Measurements from ENCODE around the gene EIF3L. TPM values are rescaled to one million over a fixed set of nuclear protein-coding genes. Genes with fewer than 3 reads are reported as not detected.

The EIF3L gene
- total RNA-seq, 1 experiment from 2014 or later = 505 TPM

- ChIA-PET CTCF (interaction anchor here (0.6 to 1.3 kb wide), 3 partner anchors 14 to 184 kb away, joined by 3 read pairs; partner anchors contain the start of gene NOL12), POLR2A (interaction anchor here (0.7 to 1.4 kb wide), 3 partner anchors 26 to 196 kb away, joined by 5 to 6 read pairs (median 6); no protein-coding TSS in a partner anchor)
- intact Hi-C loops (cut with micrococcal nuclease) = no loop called here
- BruUV-seq (replicated peaks) = no TSS peak
- Mint-ChIP-seq H3K36me3 (ENCODE audit: insufficient read depth, unreplicated experiment) (no peaks in the 10 kb centered on the region), H3K4me3 (ENCODE audit: unreplicated experiment) (peak overlapping the region; percentile 46), H3K4me1 (ENCODE audit: insufficient read depth, unreplicated experiment) (peaks cover 13% of the 10 kb centered on the region), H3K27me3 (ENCODE audit: insufficient read depth, unreplicated experiment) (no peaks in the 10 kb centered on the region), H3K27ac (ENCODE audit: low read depth, unreplicated experiment) (no peak overlapping the region), H3K9me3 (ENCODE audit: unreplicated experiment) (no peaks in the 10 kb centered on the region)
- TF ChIP-seq CTCF (IDR thresholded peaks at IDR 0.05; ENCODE audit: unreplicated experiment) = no peak
- DNase-seq (ENCODE audit: unreplicated experiment) = no peak
Measured at GRCh38 chr22:37803195-37803638, 46.0 kb upstream of the EIF3L start.

- peak overlapping the region; percentile 78 for H3K4me3 Mint-ChIP-seq (ENCODE audit: unreplicated experiment)
- DNase-seq (ENCODE audit: unreplicated experiment) = no peak
- no peaks in the 10 kb centered on the region for H3K36me3 Mint-ChIP-seq (ENCODE audit: insufficient read depth, unreplicated experiment)
- ChIA-PET POLR2A (no interaction called here), CTCF (interaction anchor here (0.7 to 1.3 kb wide), 2 partner anchors 14 to 185 kb away, joined by 3 read pairs; no protein-coding TSS in a partner anchor)
- no peaks in the 10 kb centered on the region for H3K9me3 Mint-ChIP-seq (ENCODE audit: unreplicated experiment)
- intact Hi-C loops (cut with micrococcal nuclease) = no loop called here
- H3K4me1 Mint-ChIP-seq (ENCODE audit: insufficient read depth, unreplicated experiment) = peaks cover 13% of the 10 kb centered on the region
- no peak for TF ChIP-seq CTCF (IDR thresholded peaks at IDR 0.05; ENCODE audit: unreplicated experiment)
- H3K27me3 Mint-ChIP-seq (ENCODE audit: insufficient read depth, unreplicated experiment) = no peaks in the 10 kb centered on the region
- no TSS peak for BruUV-seq (replicated peaks)
- H3K27ac Mint-ChIP-seq (ENCODE audit: low read depth, unreplicated experiment) = peak overlapping the region; percentile 57
Measured at GRCh38 chr22:37803639-37804351, 45.4 kb upstream of the EIF3L start.

- Mint-ChIP-seq H3K27ac (ENCODE audit: low read depth, unreplicated experiment) (peak overlapping the region; percentile 57), H3K4me1 (ENCODE audit: insufficient read depth, unreplicated experiment) (peaks cover 13% of the 10 kb centered on the region), H3K9me3 (ENCODE audit: unreplicated experiment) (no peaks in the 10 kb centered on the region), H3K4me3 (ENCODE audit: unreplicated experiment) (peak overlapping the region; percentile 78), H3K27me3 (ENCODE audit: insufficient read depth, unreplicated experiment) (no peaks in the 10 kb centered on the region), H3K36me3 (ENCODE audit: insufficient read depth, unreplicated experiment) (no peaks in the 10 kb centered on the region)
- ChIA-PET POLR2A (interaction anchor here (0.8 to 1.4 kb wide), 3 partner anchors 39 to 128 kb away, joined by 3 to 11 read pairs (median 7); partner anchors contain the start of genes ANKRD54 and LGALS1), CTCF (interaction anchor here (0.6 kb wide), 1 partner anchor 181 kb away, joined by 3 read pairs; no protein-coding TSS in a partner anchor)
- no peak for TF ChIP-seq CTCF (IDR thresholded peaks at IDR 0.05; ENCODE audit: unreplicated experiment)
- no peak for DNase-seq (ENCODE audit: unreplicated experiment)
- TSS peak; percentile 91 for BruUV-seq (replicated peaks)
- intact Hi-C loops (cut with micrococcal nuclease) = no loop called here
Measured at GRCh38 chr22:37804352-37804880, 44.8 kb upstream of the EIF3L start.

Measured in MCF 10A (cell line).